PC-9 (cell line): ENCODE data around the gene DLG2.

Experiments
- EZH2 ChIP-seq: fragments of 200-600 bp; sonication (generic); IDR thresholded peaks from 2 replicates; pipeline ENCODE4 v1.8.0; 2017; ENCODE audit warnings: antibody characterized with exemption, low read depth
- TF ChIP-seq, protein P1 (sequence below): fragments of 200-600 bp; sonication (generic); conservative IDR thresholded peaks from 2 replicates; pipeline ENCODE4 v1.6.1; 2017; ENCODE audit warnings: mixed run types, antibody characterized with exemption, mild to moderate bottlenecking, moderate library complexity

GRCh38 chr11:84497181-84497580, 1130.0 kb downstream of the DLG2 start:
- TF ChIP-seq, protein P1, sequence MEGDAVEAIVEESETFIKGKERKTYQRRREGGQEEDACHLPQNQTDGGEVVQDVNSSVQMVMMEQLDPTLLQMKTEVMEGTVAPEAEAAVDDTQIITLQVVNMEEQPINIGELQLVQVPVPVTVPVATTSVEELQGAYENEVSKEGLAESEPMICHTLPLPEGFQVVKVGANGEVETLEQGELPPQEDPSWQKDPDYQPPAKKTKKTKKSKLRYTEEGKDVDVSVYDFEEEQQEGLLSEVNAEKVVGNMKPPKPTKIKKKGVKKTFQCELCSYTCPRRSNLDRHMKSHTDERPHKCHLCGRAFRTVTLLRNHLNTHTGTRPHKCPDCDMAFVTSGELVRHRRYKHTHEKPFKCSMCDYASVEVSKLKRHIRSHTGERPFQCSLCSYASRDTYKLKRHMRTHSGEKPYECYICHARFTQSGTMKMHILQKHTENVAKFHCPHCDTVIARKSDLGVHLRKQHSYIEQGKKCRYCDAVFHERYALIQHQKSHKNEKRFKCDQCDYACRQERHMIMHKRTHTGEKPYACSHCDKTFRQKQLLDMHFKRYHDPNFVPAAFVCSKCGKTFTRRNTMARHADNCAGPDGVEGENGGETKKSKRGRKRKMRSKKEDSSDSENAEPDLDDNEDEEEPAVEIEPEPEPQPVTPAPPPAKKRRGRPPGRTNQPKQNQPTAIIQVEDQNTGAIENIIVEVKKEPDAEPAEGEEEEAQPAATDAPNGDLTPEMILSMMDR, result no peak
- no peak for TF ChIP-seq EZH2
